Neutrophil (primary cell): ENCODE results near the gene MYOZ2.
"Not testable (repeated sequence)": the region's sequence is repeated elsewhere in the genome, so short reads cannot be mapped to it uniquely, and the experiment has no call there.

Source experiments
- H3K27ac ChIP-seq: fragments of 200-600 bp; sonication (generic); 2 replicates; pipeline ENCODE4 v1.5.1; 2016; ENCODE audit warnings: mild to moderate bottlenecking, moderate library complexity
- H3K27me3 ChIP-seq: fragments of 200-600 bp; sonication (generic); 2 replicates; pipeline ENCODE4 v1.6.0; 2016; ENCODE audit warnings: mild to moderate bottlenecking
- H3K36me3 ChIP-seq: fragments of 200-600 bp; sonication (generic); 2 replicates; pipeline ENCODE4 v1.5.1; 2017
- H3K4me1 ChIP-seq, 2 experiments: fragments of 200-600 bp in 1 of 2; sonication (generic) in 1 of 2; 1 replicate in 1 of 2; 2 replicates in 1 of 2; pipeline versions ENCODE4 v1.5.1 to v1.6.1; 2013 to 2016; ENCODE audit warnings: low read depth in 1 of 2, low read length in 1 of 2, mild to moderate bottlenecking in 1 of 2, moderate library complexity in 1 of 2; ENCODE audit not compliant: control insufficient read depth in 1 of 2, insufficient read depth in 1 of 2
- H3K4me3 ChIP-seq, 2 experiments: fragments of 200-600 bp in 1 of 2; sonication (generic) in 1 of 2; 1 replicate in 1 of 2; 2 replicates in 1 of 2; pipeline ENCODE4 v1.5.1; 2013 to 2016; ENCODE audit warnings: low read depth in 1 of 2, low read length in 1 of 2, mild to moderate bottlenecking in 1 of 2, moderate library complexity in 1 of 2
- H3K9me3 ChIP-seq: fragments of 200-600 bp; sonication (generic); 2 replicates; pipeline ENCODE4 v1.5.1; 2016
- CTCF ChIP-seq: fragments of 200-600 bp; sonication (generic); IDR thresholded peaks from 2 replicates; pipeline ENCODE4 v1.5.1; 2016; ENCODE audit warnings: antibody characterized with exemption

MYOZ2 gene

GRCh38 chr4:119151161-119151560, 15.5 kb downstream of the MYOZ2 start:
- Histone ChIP-seq H3K36me3 (no peaks in the 10 kb centered on the region), H3K4me3 (no peak overlapping the region), H3K4me1 (no peaks in the 10 kb centered on the region), H3K9me3 (no peaks in the 10 kb centered on the region), H3K27ac (no peak overlapping the region), H3K27me3 (no peaks in the 10 kb centered on the region)
- no peak for TF ChIP-seq CTCF

GRCh38 chr4:119152741-119153140, 17.1 kb downstream of the MYOZ2 start:
- no peaks in the 10 kb centered on the region for H3K36me3 ChIP-seq
- no peak overlapping the region for H3K27ac ChIP-seq
- no peaks in the 10 kb centered on the region for H3K9me3 ChIP-seq
- no peak overlapping the region for H3K4me3 ChIP-seq
- no peaks in the 10 kb centered on the region for H3K4me1 ChIP-seq
- no peak for TF ChIP-seq CTCF
- H3K27me3 ChIP-seq: no peaks in the 10 kb centered on the region

GRCh38 chr4:119162174-119162573, 26.5 kb downstream of the MYOZ2 start:
- Histone ChIP-seq H3K36me3 (no peaks in the 10 kb centered on the region), H3K27me3 (no peaks in the 10 kb centered on the region), H3K27ac (no peak overlapping the region), H3K9me3 (no peaks in the 10 kb centered on the region), H3K4me1 (no peaks in the 10 kb centered on the region), H3K4me3 (no peak overlapping the region)
- no peak for TF ChIP-seq CTCF

GRCh38 chr4:119165767-119166166, 30.1 kb downstream of the MYOZ2 start:
- Histone ChIP-seq H3K27ac (no peak overlapping the region), H3K36me3 (no peaks in the 10 kb centered on the region), H3K9me3 (no peaks in the 10 kb centered on the region), H3K4me1 (no peaks in the 10 kb centered on the region), H3K4me3 (no peak overlapping the region), H3K27me3 (no peaks in the 10 kb centered on the region)
- no peak for TF ChIP-seq CTCF

GRCh38 chr4:119170195-119170594, 34.6 kb downstream of the MYOZ2 start:
- TF ChIP-seq CTCF: no peak
- Histone ChIP-seq H3K27me3 (no peaks in the 10 kb centered on the region), H3K9me3 (no peaks in the 10 kb centered on the region), H3K4me3 (no peak overlapping the region), H3K36me3 (no peaks in the 10 kb centered on the region), H3K27ac (no peak overlapping the region), H3K4me1 (no peaks in the 10 kb centered on the region)

- Histone ChIP-seq H3K9me3 (no peaks in the 10 kb centered on the region), H3K4me1 (no peaks in the 10 kb centered on the region), H3K36me3 (no peaks in the 10 kb centered on the region), H3K27me3 (no peaks in the 10 kb centered on the region), H3K4me3 (no peak overlapping the region), H3K27ac (no peak overlapping the region)
- no peak for TF ChIP-seq CTCF
Measured at GRCh38 chr4:119172223-119172622, 36.6 kb downstream of the MYOZ2 start.

GRCh38 chr4:119173729-119174361, 38.2 kb downstream of the MYOZ2 start:
- H3K27me3 ChIP-seq, H3K27ac ChIP-seq, H3K36me3 ChIP-seq, H3K4me3 ChIP-seq, H3K9me3 ChIP-seq, H3K4me1 ChIP-seq: not testable (repeated sequence)
